ENCODE results near the gene AKR1E2. TPM values are rescaled to one million over a fixed set of nuclear protein-coding genes. Genes with fewer than 3 reads are reported as not detected.

Gene AKR1E2
- total and polyA plus RNA-seq, 2 donors (not counting 1 experiment from before 2014, with no cell fraction given), result 0.42 TPM; not detected in 1

- no peak overlapping the region for H3K9ac ChIP-seq (ENCODE audit: low read length)
- H3K4me1 ChIP-seq (ENCODE audit: control insufficient read depth in 2 of 2, insufficient read depth in 2 of 2, low read length in 2 of 2), result no peaks in the 10 kb centered on the region
- H3K27me3 Mint-ChIP-seq, result peaks cover 12% of the 10 kb centered on the region
- H3K4me3 Mint-ChIP-seq, result no peak overlapping the region
- no peaks in the 10 kb centered on the region for H3K79me2 ChIP-seq (ENCODE audit: control insufficient read depth, insufficient read depth, low read length)
- H3K27ac ChIP-seq (ENCODE audit: low read length in 2 of 2), result no peak overlapping the region
- WGBS (ENCODE audit: insufficient coverage), result 92% methylated on average over 5 of the region's 6 CpGs
- no peak for DNase-seq
- intact Hi-C loops (cut with micrococcal nuclease), result no loop called here
- H3K4me3 ChIP-seq (ENCODE audit: control extremely low read depth in 1 of 5, extremely low read depth in 1 of 5, insufficient read depth in 1 of 5, low read depth in 2 of 5, low read length in 4 of 5), result no peak overlapping the region
- ATAC-seq (ENCODE audit: low read depth), result no peak
- POLR2A ChIA-PET, result no interaction called here
- H3K9me3 ChIP-seq (ENCODE audit: control extremely low read depth in 1 of 3, control insufficient read depth in 2 of 3, insufficient read depth in 1 of 3, low read length in 2 of 3), result no peaks in the 10 kb centered on the region
- H3K36me3 ChIP-seq (replicated peaks in 1 of 2; ENCODE audit: control extremely low read depth in 1 of 2, control insufficient read depth in 1 of 2, extremely low read depth in 1 of 2, insufficient read depth in 2 of 2, low read length in 1 of 2), result no peaks in the 10 kb centered on the region
- CTCF ChIA-PET, result no interaction called here
- TF ChIP-seq CTCF (IDR thresholded peaks at IDR 0.05), result no peak
- TF ChIP-seq EZH2 (IDR thresholded peaks at IDR 0.05; ENCODE audit: borderline replicate concordance, insufficient read depth, low read depth, low read length, poor library complexity, severe bottlenecking), result no peak
- no peaks in the 10 kb centered on the region for H3K4me1 Mint-ChIP-seq
- no peak overlapping the region for H3K27ac Mint-ChIP-seq
- no peak overlapping the region for H2AFZ ChIP-seq (ENCODE audit: insufficient read depth, low read depth, low read length, poor library complexity, severe bottlenecking)
- no peaks in the 10 kb centered on the region for H4K20me1 ChIP-seq (ENCODE audit: control insufficient read depth, insufficient read depth, low read length, poor library complexity, severe bottlenecking)
- H3K27me3 ChIP-seq (replicated peaks in 1 of 4; ENCODE audit: control extremely low read depth in 1 of 4, control insufficient read depth in 3 of 4, insufficient read depth in 4 of 4, low read length in 3 of 4), result no peaks in the 10 kb centered on the region
- no peak overlapping the region for H3K4me2 ChIP-seq (replicated peaks; ENCODE audit: low read depth, low read length, poor library complexity, severe bottlenecking)
- H3K9me3 Mint-ChIP-seq (ENCODE audit: insufficient read depth), result no peaks in the 10 kb centered on the region
Measured at GRCh38 chr10:4780782-4781181, 45.2 kb upstream of the AKR1E2 start.

- ChIA-PET CTCF (interaction anchor here (1.2 to 1.4 kb wide), 2 partner anchors 16 to 33 kb away, joined by 3 read pairs; no protein-coding TSS in a partner anchor), POLR2A (no interaction called here)
Measured at GRCh38 chr10:4781955-4782354, 44.1 kb upstream of the AKR1E2 start.

More at GRCh38 chr10:4781955-4782354, 44.1 kb upstream of the AKR1E2 start:
- ATAC-seq (ENCODE audit: low read depth) (no peak), DNase-seq (no peak)
- Histone ChIP-seq H3K9ac (ENCODE audit: low read length) (no peak overlapping the region), H3K4me1 (ENCODE audit: control insufficient read depth in 2 of 2, insufficient read depth in 2 of 2, low read length in 2 of 2) (no peaks in the 10 kb centered on the region), H3K9me3 (ENCODE audit: control extremely low read depth in 1 of 3, control insufficient read depth in 2 of 3, insufficient read depth in 1 of 3, low read length in 2 of 3) (no peaks in the 10 kb centered on the region), H3K27ac (ENCODE audit: low read length in 2 of 2) (no peak overlapping the region), H3K79me2 (ENCODE audit: control insufficient read depth, insufficient read depth, low read length) (no peaks in the 10 kb centered on the region), H3K4me3 (ENCODE audit: control extremely low read depth in 1 of 5, extremely low read depth in 1 of 5, insufficient read depth in 1 of 5, low read depth in 2 of 5, low read length in 4 of 5) (no peak overlapping the region), H3K36me3 (replicated peaks in 1 of 2; ENCODE audit: control extremely low read depth in 1 of 2, control insufficient read depth in 1 of 2, extremely low read depth in 1 of 2, insufficient read depth in 2 of 2, low read length in 1 of 2) (no peaks in the 10 kb centered on the region), H2AFZ (ENCODE audit: insufficient read depth, low read depth, low read length, poor library complexity, severe bottlenecking) (no peak overlapping the region), H3K27me3 (replicated peaks in 1 of 4; ENCODE audit: control extremely low read depth in 1 of 4, control insufficient read depth in 3 of 4, insufficient read depth in 4 of 4, low read length in 3 of 4) (no peaks in the 10 kb centered on the region), H3K4me2 (replicated peaks; ENCODE audit: low read depth, low read length, poor library complexity, severe bottlenecking) (no peak overlapping the region), H4K20me1 (ENCODE audit: control insufficient read depth, insufficient read depth, low read length, poor library complexity, severe bottlenecking) (no peaks in the 10 kb centered on the region)
- TF ChIP-seq CTCF (IDR thresholded peaks at IDR 0.05) (no peak), EZH2 (IDR thresholded peaks at IDR 0.05; ENCODE audit: borderline replicate concordance, insufficient read depth, low read depth, low read length, poor library complexity, severe bottlenecking) (no peak)
- Mint-ChIP-seq H3K9me3 (ENCODE audit: insufficient read depth) (no peaks in the 10 kb centered on the region), H3K27me3 (peaks cover 17% of the 10 kb centered on the region), H3K27ac (no peak overlapping the region), H3K4me3 (no peak overlapping the region), H3K4me1 (no peaks in the 10 kb centered on the region)
- intact Hi-C loops (cut with micrococcal nuclease), result no loop called here
- 87% methylated on average over 3 of the region's 3 CpGs for WGBS (ENCODE audit: insufficient coverage)
